H1 (cell line): Measurements from ENCODE around the gene TDRD12. TPM values are rescaled to one million over a fixed set of nuclear protein-coding genes. Genes with fewer than 3 reads are reported as not detected.

Experiments
- CTCF ChIA-PET: fragments of 300-600 bp; sonication (Branson Sonifier 250); formaldehyde crosslinking; loops from one replicate; lab custom pipeline; 2021; ENCODE audit not compliant: partially characterized antibody; lab: Charles Lee
- POLR2A ChIA-PET: fragments of 300-600 bp; sonication (Branson Sonifier 250); formaldehyde crosslinking; loops from one replicate; lab custom pipeline; 2021; ENCODE audit warnings: inconsistent platforms; ENCODE audit not compliant: partially characterized antibody; lab: Charles Lee
- DNase-seq, 2 experiments: peaks; one replicate each; pipeline versions ENCODE4 v3.0.0 to v3.0.0-alpha.2; 2010 to 2022; ENCODE audit warnings: low spot score in 2 of 2, low read depth in 1 of 2, mixed read lengths in 1 of 2
- FAIRE-seq: peaks from 2 replicates; lab custom pipeline; 2011; peaks lifted over from hg19 to GRCh38; lab: Jason Lieb, UNC
- H2AFZ ChIP-seq: 2 replicates; pipeline ENCODE4 v1.8.1; 2012; ENCODE audit warnings: low read length, inconsistent platforms
- H2AK5ac ChIP-seq: 2 replicates; pipeline ENCODE4 v1.6.1; 2013; ENCODE audit warnings: low read depth, low read length
- H2BK120ac ChIP-seq: replicated peaks from 2 replicates; pipeline ENCODE3; 2013; ENCODE audit warnings: low read depth, low read length, inconsistent platforms
- H2BK12ac ChIP-seq: 2 replicates; pipeline ENCODE4 v1.6.1; 2013; ENCODE audit warnings: low read depth, low read length
- H2BK15ac ChIP-seq: 2 replicates; pipeline ENCODE4 v1.6.1; 2013; ENCODE audit warnings: low read length
- H2BK20ac ChIP-seq: 2 replicates; pipeline ENCODE4 v1.6.1; 2013; ENCODE audit warnings: low read length
- H2BK5ac ChIP-seq: 2 replicates; pipeline ENCODE4 v1.6.1; 2013; ENCODE audit warnings: low read depth, low read length
- H3K14ac ChIP-seq: 2 replicates; pipeline ENCODE4 v1.6.1; 2013; ENCODE audit warnings: inconsistent platforms; ENCODE audit not compliant: insufficient read length
- H3K18ac ChIP-seq: 2 replicates; pipeline ENCODE4 v1.6.1; 2013; ENCODE audit warnings: low read length; ENCODE audit errors: extremely low read depth
- H3K23ac ChIP-seq: 2 replicates; pipeline ENCODE4 v1.6.1; 2013; ENCODE audit warnings: inconsistent platforms; ENCODE audit not compliant: insufficient read length
- H3K23me2 ChIP-seq: 2 replicates; pipeline ENCODE4 v1.6.1; 2013; ENCODE audit warnings: low read depth, low read length
- H3K27ac ChIP-seq: 2 replicates; pipeline ENCODE4 v1.6.1; 2011; ENCODE audit warnings: low read depth, low read length, inconsistent platforms
- H3K27me3 ChIP-seq, 4 experiments: replicated peaks in 1 of 4; 1 replicate in 1 of 4; 2 replicates in 3 of 4; pipeline versions ENCODE4 v1.6.1 to v1.8.1; 2011 to 2013; ENCODE audit warnings: low read length in 3 of 4, mild to moderate bottlenecking in 3 of 4, inconsistent platforms in 2 of 4, mixed read lengths in 2 of 4, moderate library complexity in 1 of 4; ENCODE audit not compliant: control insufficient read depth in 3 of 4, insufficient read depth in 3 of 4; ENCODE audit errors: extremely low read depth in 1 of 4
- H3K36me3 ChIP-seq, 4 experiments: 2 replicates each; pipeline versions ENCODE4 v1.6.1 to v1.8.1; 2011 to 2013; ENCODE audit warnings: mild to moderate bottlenecking in 4 of 4, low read length in 3 of 4, moderate library complexity in 2 of 4, control low read depth in 1 of 4, inconsistent platforms in 1 of 4; ENCODE audit not compliant: insufficient read depth in 4 of 4, control insufficient read depth in 2 of 4
- H3K4ac ChIP-seq: replicated peaks from 2 replicates; pipeline ENCODE3; 2013; ENCODE audit warnings: low read length, low read depth, mixed read lengths, inconsistent platforms; ENCODE audit not compliant: insufficient read length
- H3K4me1 ChIP-seq, 4 experiments: replicated peaks in 1 of 4; 1 replicate in 1 of 4; 2 replicates in 3 of 4; pipeline versions ENCODE4 v1.6.1 to v1.8.1; 2011 to 2013; ENCODE audit warnings: low read length in 3 of 4, inconsistent platforms in 2 of 4, mixed read lengths in 1 of 4; ENCODE audit not compliant: insufficient read depth in 4 of 4, control insufficient read depth in 3 of 4
- H3K4me2 ChIP-seq, 2 experiments: 2 replicates each; pipeline versions ENCODE4 v1.6.1 to v1.8.1; 2011 to 2013; ENCODE audit warnings: low read depth in 2 of 2, low read length in 2 of 2, control low read depth in 1 of 2, inconsistent platforms in 1 of 2, mild to moderate bottlenecking in 1 of 2; ENCODE audit not compliant: insufficient read depth in 1 of 2
- H3K4me3 ChIP-seq, 4 experiments: fragments of 200-600, 300-600 bp in 1 of 4; sonication (generic), shearing (Covaris generic), sonication (Bioruptor Twin) in 1 of 4; 2 replicates each; pipeline versions ENCODE4 v1.5.1 to v1.8.1; 2011 to 2016; ENCODE audit warnings: low read length in 4 of 4, low read depth in 3 of 4, control low read depth in 2 of 4, inconsistent platforms in 2 of 4, mild to moderate bottlenecking in 2 of 4, mixed read lengths in 1 of 4, moderate library complexity in 1 of 4; ENCODE audit not compliant: insufficient read depth in 2 of 4; ENCODE audit errors: extremely low read depth in 1 of 4
- H3K56ac ChIP-seq: replicated peaks from 2 replicates; pipeline ENCODE3; 2013; ENCODE audit warnings: low read depth, mild to moderate bottlenecking, mixed read lengths, low read length, inconsistent platforms; ENCODE audit not compliant: insufficient read length
- H3K79me1 ChIP-seq: 2 replicates; pipeline ENCODE4 v1.6.1; 2013; ENCODE audit warnings: low read depth, low read length, control low read depth
- H3K79me2 ChIP-seq, 2 experiments: 2 replicates each; pipeline versions ENCODE4 v1.6.1 to v1.8.1; 2012 to 2013; ENCODE audit warnings: low read length in 2 of 2, mild to moderate bottlenecking in 2 of 2, inconsistent platforms in 1 of 2; ENCODE audit not compliant: insufficient read depth in 2 of 2, control insufficient read depth in 1 of 2
- H3K9ac ChIP-seq, 4 experiments: replicated peaks in 1 of 4; 1 replicate in 1 of 4; 2 replicates in 3 of 4; pipeline versions ENCODE4 v1.6.1 to v1.8.1; 2011 to 2013; ENCODE audit warnings: low read depth in 3 of 4, low read length in 3 of 4, control low read depth in 2 of 4, mild to moderate bottlenecking in 2 of 4, moderate library complexity in 2 of 4, inconsistent platforms in 1 of 4; ENCODE audit errors: extremely low read depth in 1 of 4
- H3K9me3 ChIP-seq, 2 experiments: 2 replicates each; pipeline versions ENCODE4 v1.6.1 to v1.8.1; 2012 to 2013; ENCODE audit warnings: mild to moderate bottlenecking in 2 of 2, moderate library complexity in 2 of 2, control low read depth in 1 of 2, inconsistent platforms in 1 of 2, low read depth in 1 of 2, low read length in 1 of 2, mixed read lengths in 1 of 2; ENCODE audit not compliant: insufficient read depth in 2 of 2
- H4K20me1 ChIP-seq, 2 experiments: replicated peaks in 1 of 2; 2 replicates each; pipeline versions ENCODE3 to v1.8.1; 2011 to 2013; ENCODE audit warnings: inconsistent platforms in 2 of 2, low read length in 2 of 2, mild to moderate bottlenecking in 1 of 2; ENCODE audit not compliant: insufficient read depth in 2 of 2, control insufficient read depth in 1 of 2
- H4K5ac ChIP-seq: 2 replicates; pipeline ENCODE4 v1.6.1; 2013; ENCODE audit warnings: low read length, low read depth, mixed read lengths, inconsistent platforms; ENCODE audit not compliant: insufficient read length
- H4K8ac ChIP-seq: 2 replicates; pipeline ENCODE4 v1.8.0; 2013; ENCODE audit warnings: mild to moderate bottlenecking, moderate library complexity, low read length, inconsistent platforms; ENCODE audit not compliant: insufficient read depth; ENCODE audit errors: extremely low read depth
- H4K91ac ChIP-seq: replicated peaks from 2 replicates; pipeline ENCODE3; 2013; ENCODE audit warnings: low read length, mixed read lengths, inconsistent platforms; ENCODE audit not compliant: insufficient read length
- BACH1 ChIP-seq: IDR thresholded peaks from 2 replicates; pipeline ENCODE4 v1.6.1; 2012; ENCODE audit warnings: low read length, improper control_type of control experiment
- BCL11A ChIP-seq, 2 experiments: IDR thresholded peaks; one replicate each; pipeline ENCODE4 v1.6.1; 2011; ENCODE audit warnings: low read depth in 2 of 2, low read length in 2 of 2, mild to moderate bottlenecking in 2 of 2
- CBX8 ChIP-seq: fragments of 300-800, 300-1000 bp; sonication (generic); IDR thresholded peaks from 2 replicates; pipeline ENCODE4 v1.7.1; 2016; ENCODE audit warnings: low read depth, low read length, borderline replicate concordance
- FOSL1 ChIP-seq: IDR thresholded peaks from 2 replicates; pipeline ENCODE4 v1.6.1; 2011; ENCODE audit warnings: mild to moderate bottlenecking, low read depth, low read length, moderate library complexity; ENCODE audit not compliant: insufficient read depth
- HDAC2 ChIP-seq, 2 experiments: fragments of 300-600 bp in 1 of 2; sonication (generic) in 1 of 2; IDR thresholded peaks; 2 replicates each; pipeline ENCODE4 v1.6.1; 2011 to 2012; ENCODE audit warnings: low read depth in 2 of 2, low read length in 2 of 2, mild to moderate bottlenecking in 2 of 2, moderate library complexity in 2 of 2, borderline replicate concordance in 1 of 2, inconsistent platforms in 1 of 2
- HDAC6 ChIP-seq: IDR thresholded peaks from one replicate; pipeline ENCODE4 v1.7.1; 2012; ENCODE audit warnings: low read depth, mild to moderate bottlenecking, inconsistent platforms, low read length, moderate library complexity
- NANOG ChIP-seq: IDR thresholded peaks from 2 replicates; pipeline ENCODE4 v1.6.1; 2011; ENCODE audit warnings: low read length, low read depth, mild to moderate bottlenecking, inconsistent platforms; ENCODE audit not compliant: insufficient read depth, poor library complexity, severe bottlenecking
- NRF1 ChIP-seq: IDR thresholded peaks from 2 replicates; pipeline ENCODE4 v1.6.1; 2011; ENCODE audit warnings: mild to moderate bottlenecking, low read depth, low read length, improper control_type of control experiment
- POLR2A ChIP-seq, 2 experiments: IDR thresholded peaks; 1 replicate in 1 of 2; 2 replicates in 1 of 2; pipeline ENCODE4 v1.6.1; 2011; ENCODE audit warnings: low read depth in 2 of 2, low read length in 2 of 2, mild to moderate bottlenecking in 2 of 2; ENCODE audit errors: control extremely low read depth in 1 of 2
- SAP30 ChIP-seq: fragments of 300-600 bp; sonication (generic); IDR thresholded peaks from 2 replicates; pipeline ENCODE4 v1.7.1; 2012; ENCODE audit warnings: low read length, moderate library complexity, mild to moderate bottlenecking, inconsistent platforms; ENCODE audit not compliant: insufficient read depth, insufficient replicate concordance
- SP4 ChIP-seq: IDR thresholded peaks from 2 replicates; pipeline ENCODE4 v1.6.1; 2012; ENCODE audit warnings: low read length, inconsistent platforms
- SRF ChIP-seq: IDR thresholded peaks from 2 replicates; pipeline ENCODE4 v1.6.1; 2011; ENCODE audit warnings: mild to moderate bottlenecking, low read depth, low read length, moderate library complexity
- TCF12 ChIP-seq: IDR thresholded peaks from 2 replicates; pipeline ENCODE4 v1.6.1; 2011; ENCODE audit warnings: low read depth, mild to moderate bottlenecking, low read length
- ZNF274 ChIP-seq: IDR thresholded peaks from 2 replicates; pipeline ENCODE4 v1.7.0; 2012; ENCODE audit warnings: low read length, borderline replicate concordance; ENCODE audit errors: extremely low read depth
- WGBS, 2 experiments: shearing (Covaris generic) in 1 of 2; methylation state at CpG; one replicate each; pipeline versions ENCODE4 v1.1.6 to v1.1.7; 2013 to 2015; ENCODE audit warnings: low lambda C conversion rate in 2 of 2, mixed read lengths in 2 of 2, inconsistent platforms in 1 of 2, low coverage in 1 of 2, missing lambda C conversion rate in 1 of 2; ENCODE audit not compliant: insufficient replicate concordance in 2 of 2, insufficient coverage in 1 of 2, insufficient read length in 1 of 2; ENCODE audit errors: extremely low coverage in 1 of 2, missing lambda C conversion rate in 1 of 2; 5-methylcytosine and 5-hydroxymethylcytosine counted together
- polyA plus RNA-seq, 7 experiments: library from polyadenylated mRNA; depleted of rRNA in 3 of 7; stranded (reverse) in 5 of 7; unstranded in 2 of 7; fragments of >200 nt in 5 of 7; fragments of 200-250 nt in 2 of 7; gene quantifications; 1 replicate in 5 of 7; 2 replicates in 1 of 7; 4 replicates in 1 of 7; pipeline versions ENCODE4 v1.2.1 to v1.2.3, GENCODE V29; 2011 to 2013; ENCODE audit warnings: missing spikeins in 2 of 7, mixed read lengths in 2 of 7
- total RNA-seq: library from RNA; stranded (reverse); fragmentation: NEBNext Ultra II Directional; extraction: Animal tissue kit (Norgen Biotek cat#: 25700); gene quantifications from 2 replicates; pipeline ENCODE4 v1.2.1, GENCODE V29; 2021

The TDRD12 gene
- total and polyA plus RNA-seq, 2 of the 8 experiments (the other 6 are each of a cell fraction or from before 2014, with no cell fraction given) = 0.39 to 0.88 TPM

DNA sequence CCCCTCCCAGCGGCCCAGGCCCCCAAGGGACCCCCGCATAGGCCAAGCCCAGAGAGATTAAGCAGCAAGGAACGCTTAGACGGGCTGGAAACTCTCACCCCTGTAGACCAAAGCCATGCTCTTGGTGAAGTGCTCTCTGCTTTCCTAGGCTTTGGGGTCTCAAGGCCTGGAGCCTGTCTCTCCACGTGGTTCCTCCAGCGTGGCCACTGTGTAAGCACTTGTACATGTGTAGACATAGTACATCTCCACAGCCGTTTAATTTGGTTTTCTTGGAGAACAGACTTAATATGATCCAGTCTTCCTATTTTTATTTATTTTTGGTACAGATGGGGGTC, 26.9 kb upstream of the TDRD12 start:
- H3K79me2 ChIP-seq = no peaks in the 10 kb centered on the region
- ChIA-PET POLR2A (interaction anchor here (1.3 kb wide), 1 partner anchor 25 kb away, joined by 3 read pairs; no protein-coding TSS in a partner anchor), CTCF (no interaction called here)
- no peak overlapping the region for H3K56ac ChIP-seq
- no peak overlapping the region for H2BK20ac ChIP-seq
- no peak overlapping the region for H3K27ac ChIP-seq
- no peak overlapping the region for H3K14ac ChIP-seq
- H4K8ac ChIP-seq = peak overlapping the region; percentile 91; the same call in 1 of the 2 replicates
- H3K18ac ChIP-seq = no peak overlapping the region; the same call in 1 of the 2 replicates
- no peak overlapping the region for H3K23ac ChIP-seq
- 89% methylated on average over 7 of the region's 7 CpGs; no CpG with 5 or more reads in 1 of the 2 experiments for WGBS, 2 experiments
- no peak for FAIRE-seq
- no peak overlapping the region for H2AK5ac ChIP-seq
- no peak overlapping the region for H4K91ac ChIP-seq
- no peak overlapping the region for H2BK5ac ChIP-seq
- H4K5ac ChIP-seq = no peak overlapping the region
- peaks cover 1 to 2% of the 10 kb centered on the region in 2 experiments for H4K20me1 ChIP-seq
- H3K36me3 ChIP-seq = no peaks in the 10 kb centered on the region
- H2AFZ ChIP-seq = no peak overlapping the region; the same call in 1 of the 2 replicates
- H3K23me2 ChIP-seq = peaks cover 2% of the 10 kb centered on the region; the same call in 1 of the 2 replicates
- H2BK15ac ChIP-seq = no peak overlapping the region
- H3K79me1 ChIP-seq = no peaks in the 10 kb centered on the region; the same call in 1 of the 2 replicates
- H2BK12ac ChIP-seq = peak overlapping the region; percentile 63; the same call in 1 of the 2 replicates
- H3K9me3 ChIP-seq = no peaks in the 10 kb centered on the region
- no peak overlapping the region; a peak in 1 of 7 replicates for H3K9ac ChIP-seq
- peak overlapping the region; percentile 48 to 88 for H3K4me2 ChIP-seq
- DNase-seq = no peak
- no peak overlapping the region for H2BK120ac ChIP-seq
- H3K4me1 ChIP-seq = no peaks in the 10 kb centered on the region; a peak in 1 of 7 replicates
- peaks cover 0 to 21% (median 10%) of the 10 kb centered on the region in 4 experiments; a peak in 6 of 7 replicates for H3K27me3 ChIP-seq
- no peak overlapping the region for H3K4ac ChIP-seq
- H3K4me3 ChIP-seq = peak overlapping the region in 2 of 4 experiments; percentile 36 to 64; a peak in 2 of 8 replicates
- no peak for TF ChIP-seq NANOG
- TF ChIP-seq FOSL1 = no peak
- TF ChIP-seq SRF = no peak
- no peak for TF ChIP-seq HDAC2 (IDR thresholded peaks at IDR 0.05; ENCODE audit: borderline replicate concordance in 1 of 2, low read depth in 2 of 2, low read length in 2 of 2)
- no peak for TF ChIP-seq HDAC6
- no peak for TF ChIP-seq SP4
- TF ChIP-seq POLR2A (IDR thresholded peaks at IDR 0.05; ENCODE audit: control extremely low read depth in 1 of 2, low read depth in 2 of 2, low read length in 2 of 2) = no peak
- no peak for TF ChIP-seq CBX8
- no peak for TF ChIP-seq ZNF274
- TF ChIP-seq BACH1 = no peak
- TF ChIP-seq SAP30 = no peak
- no peak for TF ChIP-seq TCF12
- TF ChIP-seq NRF1 = no peak
- TF ChIP-seq BCL11A (IDR thresholded peaks at IDR 0.05; ENCODE audit: low read depth in 2 of 2, low read length in 2 of 2) = no peak
